HCT116 (cell line): ENCODE data around the gene COL28A1. TPM values are rescaled to one million over a fixed set of nuclear protein-coding genes. Genes with fewer than 3 reads are reported as not detected.

ENCODE experiments used
- ATAC-seq: fragments of 200-7000 bp; cut with Tn5 transposase; 2 replicates; pipeline ENCODE4 v1.9.1; 2020; ENCODE audit warnings: mild to moderate bottlenecking, moderate library complexity
- BruUV-seq: library from RNA; stranded (reverse); fragments of 400-500 nt; replicated peaks from 2 replicates; lab custom pipeline; 2021; lab: Mats Ljungman, UMichigan
- CTCF ChIA-PET: fragments of 300-600 bp; sonication (Branson Sonifier 250); formaldehyde crosslinking; loops from one replicate; lab custom pipeline; 2021; ENCODE audit warnings: antibody characterized with exemption; lab: Charles Lee
- POLR2A ChIA-PET: fragments of 300-600, 350-600 bp; sonication (Branson Sonifier 250); formaldehyde crosslinking; loops from one replicate; lab custom pipeline; 2021; ENCODE audit warnings: antibody characterized with exemption; lab: Charles Lee
- RAD21 ChIA-PET, 2 experiments: fragments of 300-600 bp; sonication (Branson Sonifier 250); formaldehyde crosslinking; loops; one replicate each; lab custom pipeline; 2023; ENCODE audit warnings: low total read pairs in 2 of 2; ENCODE audit not compliant: uncharacterized antibody in 2 of 2, unreplicated experiment in 2 of 2, low non-redundant PET in 1 of 2; lab: Charles Lee
- DNase-seq: peaks from one replicate; pipeline ENCODE4 v3.0.0-alpha.2; 2010; ENCODE audit warnings: low read depth, low spot score
- H2AFZ ChIP-seq: fragments of 200-600 bp; shearing (Covaris generic), sonication (generic); 2 replicates; pipeline ENCODE4 v1.6.1; 2017; ENCODE audit warnings: low read depth, mixed run types, mixed read lengths, antibody characterized with exemption, low read length; ENCODE audit not compliant: poor library complexity, severe bottlenecking
- H3K27ac ChIP-seq: 2 replicates; pipeline ENCODE4 v1.5.1; 2012; ENCODE audit warnings: low read depth, low read length
- H3K27me3 ChIP-seq: fragments of 200-600 bp; sonication (generic); 2 replicates; pipeline ENCODE4 v1.6.1; 2016; ENCODE audit warnings: mixed run types, low read length, mixed read lengths; ENCODE audit not compliant: insufficient read depth
- H3K36me3 ChIP-seq, 2 experiments: fragments of 200-500 bp in 1 of 2; fragments of 200-600 bp in 1 of 2; sonication (Bioruptor generic) in 1 of 2; sonication (generic) in 1 of 2; 2 replicates each; pipeline versions ENCODE4 v1.5.1 to v1.6.1; 2014 to 2016; ENCODE audit warnings: low read length in 2 of 2, inconsistent platforms in 1 of 2, mixed read lengths in 1 of 2, mixed run types in 1 of 2; ENCODE audit not compliant: insufficient read depth in 2 of 2, control insufficient read depth in 1 of 2
- H3K4me1 ChIP-seq, 2 experiments: fragments of 200-600 bp in 1 of 2; sonication (generic) in 1 of 2; 2 replicates each; pipeline versions ENCODE4 v1.5.1 to v1.6.1; 2012 to 2017; ENCODE audit warnings: low read length in 2 of 2, inconsistent platforms in 1 of 2, mild to moderate bottlenecking in 1 of 2, mixed read lengths in 1 of 2, mixed run types in 1 of 2, moderate library complexity in 1 of 2; ENCODE audit not compliant: insufficient read depth in 2 of 2, control insufficient read depth in 1 of 2
- H3K4me2 ChIP-seq: fragments of 200-600 bp; sonication (generic); 2 replicates; pipeline ENCODE4 v1.6.1; 2017; ENCODE audit warnings: mixed run types, low read length, mixed read lengths
- H3K4me3 ChIP-seq, 2 experiments: fragments of 200-600 bp in 1 of 2; sonication (generic) in 1 of 2; replicated peaks in 1 of 2; 2 replicates each; pipeline ENCODE4 v1.5.1; 2011 to 2016; ENCODE audit warnings: low read length in 2 of 2, control low read depth in 1 of 2, low read depth in 1 of 2, mild to moderate bottlenecking in 1 of 2, mixed read lengths in 1 of 2, mixed run types in 1 of 2
- H3K79me2 ChIP-seq: fragments of 200-600 bp; sonication (generic); 2 replicates; pipeline ENCODE4 v1.6.1; 2017; ENCODE audit warnings: mild to moderate bottlenecking, mixed run types, low read length, moderate library complexity, mixed read lengths; ENCODE audit not compliant: insufficient read depth
- H3K9ac ChIP-seq: fragments of 200-600 bp; sonication (generic); 2 replicates; pipeline ENCODE4 v1.6.1; 2016; ENCODE audit warnings: low read length, mixed read lengths
- H3K9me2 ChIP-seq: fragments of 200-600 bp; sonication (generic), shearing (Covaris generic); 2 replicates; pipeline ENCODE4 v1.6.1; 2017; ENCODE audit warnings: mixed run types, mild to moderate bottlenecking, moderate library complexity; ENCODE audit not compliant: insufficient read depth
- H3K9me3 ChIP-seq, 2 experiments: fragments of 200-500 bp in 1 of 2; fragments of 200-600 bp in 1 of 2; sonication (Bioruptor generic) in 1 of 2; sonication (generic) in 1 of 2; 2 replicates each; pipeline ENCODE4 v1.6.1; 2014 to 2017; ENCODE audit warnings: low read length in 2 of 2, mixed read lengths in 2 of 2, inconsistent platforms in 1 of 2, low read depth in 1 of 2, mild to moderate bottlenecking in 1 of 2, mixed run types in 1 of 2, moderate library complexity in 1 of 2; ENCODE audit not compliant: control insufficient read depth in 1 of 2, insufficient read depth in 1 of 2
- H4K20me1 ChIP-seq: fragments of 200-600 bp; sonication (generic), shearing (Covaris generic); 2 replicates; pipeline ENCODE4 v1.6.1; 2017; ENCODE audit warnings: mixed run types, mild to moderate bottlenecking, moderate library complexity; ENCODE audit not compliant: insufficient read depth
- CBX3 ChIP-seq: IDR thresholded peaks from 2 replicates; pipeline ENCODE4 v1.6.1; 2012; ENCODE audit warnings: low read depth
- EZH2 ChIP-seq: fragments of 200-600 bp; sonication (generic); IDR thresholded peaks from 2 replicates; pipeline ENCODE4 v1.6.1; 2017; ENCODE audit warnings: antibody characterized with exemption, mixed run types
- EZH2phosphoT487 ChIP-seq: fragments of 200-600 bp; IDR thresholded peaks from 2 replicates; pipeline ENCODE4 v1.6.1; 2018; ENCODE audit warnings: antibody characterized with exemption, borderline replicate concordance
- JUND ChIP-seq: IDR thresholded peaks from 2 replicates; pipeline ENCODE4 v1.6.1; 2012
- YY1 ChIP-seq: IDR thresholded peaks from 2 replicates; pipeline ENCODE4 v1.6.1; 2011; ENCODE audit warnings: low read length, low read depth, moderate library complexity, mild to moderate bottlenecking; ENCODE audit not compliant: insufficient replicate concordance; ENCODE audit errors: extremely low read depth
- intact Hi-C: fragments of 100-400 bp; cut with micrococcal nuclease; formaldehyde crosslinking; loops from 2 replicates; pipeline ENCODE4 v1.10.0; 2022
- total RNA-seq: library from RNA; stranded (reverse); gene quantifications from one replicate; pipeline ENCODE4 v1.2.1, GENCODE V29; 2021; ENCODE audit not compliant: unreplicated experiment
- TF ChIP-seq, protein P1 (sequence below): IDR thresholded peaks from 2 replicates; pipeline ENCODE4 v1.6.1; 2012

COL28A1 gene
- total RNA-seq, 1 experiment from 2014 or later: 0.12 TPM

DNA sequence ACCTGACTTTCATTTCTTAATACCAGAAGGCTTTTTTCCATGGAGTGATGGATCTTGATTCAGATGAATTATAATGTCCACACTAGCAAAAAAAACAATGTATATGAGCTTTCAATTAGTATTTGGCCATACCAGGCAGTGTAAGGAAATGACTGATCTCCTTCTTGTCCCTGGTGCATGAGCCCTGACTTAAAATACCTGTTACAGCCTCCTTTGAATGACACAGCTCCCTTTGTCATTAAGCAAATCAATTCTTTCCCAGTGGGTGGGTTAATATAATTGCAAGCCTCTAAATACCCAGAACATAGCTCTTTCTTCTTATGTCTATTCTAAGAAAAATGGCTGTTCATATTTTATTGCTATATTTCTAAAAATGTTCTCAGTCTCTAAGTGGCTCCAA lies 188.6 kb downstream of the COL28A1 start:
- POLR2A ChIA-PET: interaction anchor here (0.6 kb wide), 1 partner anchor 206 kb away, joined by 3 read pairs; no protein-coding TSS in a partner anchor
- Histone ChIP-seq H3K9me3 (no peaks in the 10 kb centered on the region), H2AFZ (no peak overlapping the region), H3K9me2 (no peaks in the 10 kb centered on the region)
- no TSS peak for BruUV-seq
- no peak for DNase-seq
- TF ChIP-seq JUND: no peak
- TF ChIP-seq, all 23 proteins: peak for 0
- no peaks in the 10 kb centered on the region for H4K20me1 ChIP-seq
- no peaks in the 10 kb centered on the region for H3K79me2 ChIP-seq
- ChIA-PET RAD21 (no interaction called here), CTCF (no interaction called here)
- no peak for ATAC-seq
- no peaks in the 10 kb centered on the region for H3K4me1 ChIP-seq
- no peak overlapping the region for H3K27ac ChIP-seq
- H3K36me3 ChIP-seq: no peaks in the 10 kb centered on the region
- intact Hi-C loops: no loop called here
- H3K4me3 ChIP-seq: no peak overlapping the region
- H3K27me3 ChIP-seq: no peaks in the 10 kb centered on the region
- no peak overlapping the region for H3K4me2 ChIP-seq
- no peak overlapping the region for H3K9ac ChIP-seq

DNA sequence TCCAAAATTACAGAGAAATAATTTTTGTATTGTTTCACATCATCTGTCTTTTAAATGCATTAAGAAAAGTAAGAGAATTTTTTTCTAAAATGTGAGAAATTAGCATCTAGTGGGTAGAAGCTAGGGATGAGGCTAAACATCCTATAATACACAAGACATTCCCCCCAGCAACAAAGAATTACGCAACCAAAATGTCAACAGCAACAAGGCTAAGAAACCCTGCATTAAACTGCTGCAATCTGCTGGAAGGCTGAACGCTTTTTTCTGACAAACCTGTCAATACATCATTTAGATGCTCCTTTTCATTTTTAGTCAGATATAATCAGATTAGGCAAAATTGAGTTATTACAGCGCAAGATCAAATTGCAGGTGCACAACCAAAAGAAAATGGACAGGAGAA lies 191.1 kb downstream of the COL28A1 start:
- H2AFZ ChIP-seq: no peak overlapping the region
- POLR2A ChIA-PET: no interaction called here
- no peak for TF ChIP-seq CBX3
- TF ChIP-seq, all 23 proteins: peak for 0
- DNase-seq (no peak), ATAC-seq (no peak)
- Histone ChIP-seq H3K4me2 (no peak overlapping the region), H3K9ac (no peak overlapping the region), H3K9me2 (no peaks in the 10 kb centered on the region), H3K27ac (no peak overlapping the region), H3K27me3 (no peaks in the 10 kb centered on the region), H3K4me3 (no peak overlapping the region), H3K79me2 (no peaks in the 10 kb centered on the region), H3K9me3 (no peaks in the 10 kb centered on the region), H3K36me3 (no peaks in the 10 kb centered on the region), H4K20me1 (no peaks in the 10 kb centered on the region), H3K4me1 (no peaks in the 10 kb centered on the region)
- intact Hi-C loops: no loop called here
- CTCF ChIA-PET: no interaction called here
- BruUV-seq: no TSS peak
- RAD21 ChIA-PET: no interaction called here

DNA sequence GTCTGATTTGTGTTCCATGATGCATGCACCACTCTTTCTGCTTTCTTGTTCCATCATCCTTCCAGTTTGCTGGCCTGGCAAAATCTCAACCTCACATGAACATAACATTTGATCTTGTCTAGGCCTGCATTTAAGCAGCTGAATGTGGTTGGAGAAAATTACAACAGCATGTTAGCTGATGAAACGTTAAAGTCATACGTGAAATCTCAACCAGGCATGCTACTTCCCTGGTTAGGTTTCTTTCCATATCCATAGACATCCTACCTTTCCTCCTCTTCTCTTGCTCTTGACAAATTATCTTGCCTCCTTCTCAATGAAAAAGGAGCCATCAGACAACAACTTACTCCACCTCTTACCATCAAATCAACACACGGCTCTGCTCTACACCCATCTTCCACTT lies 199.8 kb downstream of the COL28A1 start:
- ChIA-PET CTCF (no interaction called here), RAD21 (no interaction called here), POLR2A (no interaction called here)
- Histone ChIP-seq H3K4me3 (no peak overlapping the region), H3K79me2 (no peaks in the 10 kb centered on the region), H3K9ac (no peak overlapping the region), H3K36me3 (no peaks in the 10 kb centered on the region), H2AFZ (no peak overlapping the region), H3K27ac (no peak overlapping the region), H4K20me1 (no peaks in the 10 kb centered on the region), H3K4me2 (no peak overlapping the region), H3K9me3 (no peaks in the 10 kb centered on the region), H3K4me1 (no peaks in the 10 kb centered on the region), H3K27me3 (no peaks in the 10 kb centered on the region), H3K9me2 (no peaks in the 10 kb centered on the region)
- no peak for DNase-seq
- no TSS peak for BruUV-seq
- no peak for TF ChIP-seq YY1
- TF ChIP-seq JUND: no peak
- TF ChIP-seq, protein P1, sequence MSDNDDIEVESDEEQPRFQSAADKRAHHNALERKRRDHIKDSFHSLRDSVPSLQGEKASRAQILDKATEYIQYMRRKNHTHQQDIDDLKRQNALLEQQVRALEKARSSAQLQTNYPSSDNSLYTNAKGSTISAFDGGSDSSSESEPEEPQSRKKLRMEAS: no peak
- no peak for TF ChIP-seq EZH2phosphoT487
- TF ChIP-seq EZH2: no peak
- intact Hi-C loops: no loop called here
- no peak for ATAC-seq
